HuH-7.5 (cell line): Measurements from ENCODE around the gene MACROD2.
"Not testable (repeated sequence)": the region's sequence is repeated elsewhere in the genome, so short reads cannot be mapped to it uniquely, and the experiment has no call there.

Experiments
- DNase-seq: peaks from one replicate; pipeline ENCODE4 v3.0.0; 2011; ENCODE audit warnings: low spot score

MACROD2 gene

GRCh38 chr20:14270751-14271150 lies 275.4 kb downstream of the MACROD2 start:
- not testable (repeated sequence) for DNase-seq

DNA sequence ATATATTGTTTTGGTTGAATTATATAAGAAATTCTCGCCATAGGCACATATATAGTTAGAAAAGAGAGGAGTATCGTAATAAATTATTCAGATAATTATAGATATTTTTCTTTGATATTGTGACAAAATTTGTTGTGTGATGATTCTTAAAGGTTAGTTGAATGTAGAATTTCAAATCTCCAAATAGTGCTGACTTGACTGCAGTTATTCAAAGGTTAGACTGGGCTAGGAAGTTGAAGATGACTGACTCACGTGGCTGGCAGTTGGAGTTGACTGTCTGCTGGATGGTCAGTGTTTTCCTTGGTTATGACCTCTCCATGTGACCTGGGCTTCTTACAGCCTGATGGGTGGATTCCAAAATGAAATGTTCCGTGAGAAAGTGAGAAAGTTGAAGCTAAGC lies 286.8 kb downstream of the MACROD2 start:
- DNase-seq = no peak

DNA sequence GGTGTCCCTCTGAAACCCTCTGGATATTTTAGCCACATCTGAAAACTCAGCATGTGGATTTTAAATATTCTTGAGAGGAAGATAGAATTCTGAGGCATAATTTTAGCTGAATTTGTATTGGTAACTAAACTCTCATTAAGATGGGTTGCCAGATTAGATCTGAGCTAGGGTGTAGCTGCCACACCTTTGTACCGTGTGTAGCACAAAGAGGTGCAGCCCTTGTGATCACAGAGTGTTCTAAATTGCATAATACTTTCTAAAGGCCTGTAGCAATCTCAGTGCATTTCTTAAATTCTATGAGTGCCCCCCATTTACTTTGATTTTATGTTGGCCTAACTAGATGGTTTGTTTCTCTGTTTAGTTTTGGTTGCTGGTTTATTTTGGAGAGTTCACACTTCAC lies 289.1 kb downstream of the MACROD2 start:
- no peak for DNase-seq

DNA sequence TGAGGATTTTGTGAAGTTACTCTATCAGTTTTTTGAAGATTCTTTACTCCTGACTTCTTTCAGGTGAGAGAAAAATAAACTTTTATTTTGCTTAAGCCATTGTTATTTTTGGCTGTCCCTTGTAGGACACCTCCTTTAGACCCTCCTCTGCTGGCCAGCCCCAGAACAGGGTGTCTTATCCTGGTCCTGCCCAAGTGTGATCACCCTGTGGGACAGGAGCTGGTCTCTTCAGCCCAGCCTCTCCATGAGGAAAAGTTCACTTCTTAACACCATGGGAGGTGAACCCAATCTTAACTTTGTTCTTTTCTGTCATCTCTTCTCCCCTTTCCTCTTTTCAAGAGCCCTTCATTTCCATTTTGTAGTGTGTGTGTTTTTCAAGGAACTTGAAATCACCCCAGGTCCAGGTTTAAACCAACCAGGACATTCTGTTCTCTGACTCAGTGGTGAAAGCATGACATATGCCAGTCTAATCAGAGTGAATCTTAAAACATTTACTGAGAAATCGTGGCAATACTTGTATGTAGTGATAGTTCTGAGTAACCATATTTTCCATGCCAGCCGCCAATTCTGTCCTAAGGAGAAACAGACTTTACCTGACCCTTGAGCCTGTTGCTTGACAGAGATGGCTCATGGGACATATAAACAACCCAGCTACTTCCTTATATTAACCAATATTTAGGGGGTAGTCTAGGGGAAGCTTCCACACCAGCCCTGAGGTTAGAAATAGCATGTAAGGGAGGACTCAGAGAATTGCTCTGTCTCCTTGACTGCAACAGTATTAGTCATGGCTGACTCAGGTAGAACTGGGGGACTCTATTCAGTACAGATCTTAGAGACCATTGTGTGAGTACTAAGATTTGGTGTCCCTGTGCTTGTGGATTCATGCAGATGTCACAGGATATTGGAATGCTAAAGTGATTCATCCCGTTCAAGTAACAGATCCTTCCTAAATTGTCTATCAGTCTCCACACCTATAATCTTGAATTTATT lies 293.3 kb downstream of the MACROD2 start:
- DNase-seq = no peak

- DNase-seq = no peak
Measured at GRCh38 chr20:14291502-14291901, 296.2 kb downstream of the MACROD2 start.

DNA sequence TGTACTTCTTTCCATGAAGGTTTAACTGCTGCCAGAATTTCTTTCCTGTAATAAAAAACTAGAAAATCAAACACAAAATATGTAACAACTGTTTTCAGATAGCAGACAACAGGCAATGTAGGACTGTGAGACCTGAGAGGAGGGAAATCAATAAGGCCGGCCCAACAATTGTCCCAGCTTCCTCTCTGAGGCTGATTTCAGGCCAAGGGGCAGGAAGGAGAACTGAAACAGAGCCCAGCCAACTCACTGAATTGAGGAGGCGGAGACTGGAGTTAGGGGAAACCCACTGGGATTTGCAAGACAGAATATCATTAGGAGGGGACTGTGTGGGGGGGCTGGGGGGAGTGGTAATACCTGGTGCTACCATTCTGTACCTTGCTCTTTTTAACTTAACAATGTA lies 299.9 kb downstream of the MACROD2 start:
- DNase-seq = peak; percentile 20

DNA sequence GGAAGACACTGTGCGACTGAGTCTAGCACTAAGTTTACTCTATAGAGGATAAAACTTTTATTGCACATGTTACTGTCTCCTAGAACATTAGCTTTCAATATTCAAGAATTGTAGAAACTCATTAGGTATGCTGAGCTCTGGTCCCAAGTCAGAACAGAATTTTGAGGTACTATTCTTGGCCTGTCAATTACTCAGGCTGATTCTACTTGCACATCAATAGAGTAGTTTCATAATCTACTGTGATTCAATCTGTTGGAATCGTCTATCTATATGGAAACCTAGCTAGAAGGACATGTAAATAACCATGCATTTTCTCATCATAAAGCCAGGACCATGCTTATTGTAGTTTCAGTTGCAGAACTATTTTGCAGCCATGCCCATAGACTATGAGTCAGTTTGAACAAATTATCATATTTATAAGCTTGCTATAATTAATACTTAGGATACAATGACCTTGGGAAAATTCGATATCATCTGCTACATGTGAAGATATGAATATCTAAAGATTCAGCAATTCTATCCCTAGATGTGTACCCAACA lies 300.5 kb downstream of the MACROD2 start:
- no peak for DNase-seq

GRCh38 chr20:14299831-14300230 lies 304.5 kb downstream of the MACROD2 start:
- no peak for DNase-seq

GRCh38 chr20:14303106-14303505 lies 307.8 kb downstream of the MACROD2 start:
- DNase-seq = no peak

DNA sequence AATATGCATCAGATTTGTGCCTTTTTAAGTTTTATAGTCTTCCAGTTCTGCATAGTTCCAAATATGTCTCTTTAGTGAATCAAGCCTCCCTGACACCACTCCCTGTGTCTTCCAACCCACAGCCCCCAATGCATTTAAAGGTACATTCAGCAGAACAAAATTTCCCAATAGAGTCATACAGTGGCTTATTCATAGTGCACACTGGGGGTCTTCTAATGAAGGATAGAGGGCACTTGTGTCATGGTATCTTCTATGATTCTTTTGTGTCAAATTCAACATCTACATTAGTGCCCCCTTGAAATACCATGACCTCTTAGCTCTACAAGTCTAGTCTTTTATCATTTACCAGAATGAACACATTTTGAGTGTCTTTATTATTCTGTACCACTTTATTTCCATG lies 308.3 kb downstream of the MACROD2 start:
- no peak for DNase-seq

GRCh38 chr20:14304472-14304871 lies 309.2 kb downstream of the MACROD2 start:
- no peak for DNase-seq

- DNase-seq = no peak
Measured at GRCh38 chr20:14307956-14308355, 312.6 kb downstream of the MACROD2 start.

DNA sequence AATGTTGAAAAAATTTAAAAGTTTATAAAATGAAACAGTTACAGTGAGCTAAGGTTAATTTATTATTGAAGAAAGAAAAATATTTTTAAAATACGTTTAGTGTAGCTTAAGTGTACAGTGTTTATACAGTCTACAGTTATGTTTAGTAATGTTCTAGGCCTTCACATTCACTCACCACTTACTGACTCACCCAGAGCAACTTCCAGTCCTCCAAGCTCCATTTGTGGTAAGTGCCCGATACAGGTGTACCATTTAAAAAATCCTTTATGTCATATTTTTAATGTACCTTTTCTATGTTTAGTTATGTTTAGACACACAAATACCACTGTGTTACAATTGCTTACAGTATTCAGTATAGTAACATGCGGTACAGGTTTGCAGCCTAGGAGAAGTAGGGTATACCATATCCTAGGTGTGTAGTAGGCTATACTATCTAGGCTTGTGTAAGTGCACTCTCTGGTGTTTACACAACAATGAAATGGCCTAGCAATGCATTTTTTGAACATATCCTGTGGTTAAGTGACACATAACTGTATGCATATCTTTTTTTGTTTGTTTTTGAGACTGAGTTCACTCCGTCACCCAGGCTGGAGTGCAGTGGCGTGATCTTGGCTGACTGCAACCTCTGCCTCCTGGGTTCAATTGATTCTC lies 315.8 kb downstream of the MACROD2 start:
- DNase-seq = no peak

GRCh38 chr20:14312001-14312400 lies 316.7 kb downstream of the MACROD2 start:
- DNase-seq = no peak

DNA sequence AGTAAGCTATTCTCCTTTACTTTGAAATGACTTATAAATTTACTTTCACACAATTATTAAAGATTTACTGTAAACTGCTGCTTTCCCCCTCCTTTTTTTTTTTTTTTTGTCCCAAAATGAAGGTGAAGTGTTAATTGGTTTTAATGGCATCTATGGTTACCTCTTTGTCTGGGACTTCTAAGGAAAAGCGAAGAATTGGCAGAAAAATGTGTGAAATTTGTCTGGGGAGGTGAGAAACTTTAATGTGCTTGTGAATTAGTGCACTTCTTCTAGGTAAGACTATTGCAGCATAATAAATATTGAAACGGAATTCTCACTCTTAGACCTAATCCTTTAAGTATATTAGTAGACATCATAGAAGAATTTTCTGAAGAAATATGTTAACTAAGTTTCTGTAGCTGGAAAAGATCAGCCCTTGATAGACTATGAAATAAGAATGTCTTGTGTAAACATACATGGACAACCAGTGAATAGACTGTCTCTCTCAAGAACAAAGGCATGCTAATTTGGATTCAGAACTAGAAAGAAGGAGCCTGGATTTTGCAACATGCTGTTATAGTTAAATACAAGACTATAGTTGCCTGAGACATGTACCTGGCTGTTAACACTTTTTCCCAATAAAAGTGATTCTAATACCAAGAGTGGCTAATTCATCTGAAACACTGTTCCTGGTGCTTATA lies 318.2 kb downstream of the MACROD2 start:
- DNase-seq = no peak

- DNase-seq = no peak
Measured at GRCh38 chr20:14319704-14320103, 324.4 kb downstream of the MACROD2 start.

DNA sequence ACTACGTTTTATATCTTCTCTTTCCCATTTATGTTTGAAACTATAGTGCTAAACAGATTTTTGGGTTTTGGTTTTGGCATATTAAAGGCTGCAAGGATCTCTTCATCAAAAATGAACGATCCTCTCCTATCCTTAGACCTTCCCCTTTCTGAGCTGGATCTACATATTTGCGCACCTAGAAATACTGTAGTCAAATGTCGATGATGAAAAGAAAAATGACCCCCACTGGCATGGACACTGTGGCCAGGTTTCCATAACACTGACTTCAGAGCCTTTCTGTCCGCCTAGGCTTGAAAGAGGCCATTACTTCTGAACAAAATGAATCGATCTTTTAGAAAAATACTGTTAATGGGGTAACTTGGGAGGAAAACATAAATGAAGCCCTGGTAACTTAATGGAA lies 336.3 kb downstream of the MACROD2 start:
- no peak for DNase-seq

GRCh38 chr20:14332866-14333265 lies 337.6 kb downstream of the MACROD2 start:
- DNase-seq = no peak

DNA sequence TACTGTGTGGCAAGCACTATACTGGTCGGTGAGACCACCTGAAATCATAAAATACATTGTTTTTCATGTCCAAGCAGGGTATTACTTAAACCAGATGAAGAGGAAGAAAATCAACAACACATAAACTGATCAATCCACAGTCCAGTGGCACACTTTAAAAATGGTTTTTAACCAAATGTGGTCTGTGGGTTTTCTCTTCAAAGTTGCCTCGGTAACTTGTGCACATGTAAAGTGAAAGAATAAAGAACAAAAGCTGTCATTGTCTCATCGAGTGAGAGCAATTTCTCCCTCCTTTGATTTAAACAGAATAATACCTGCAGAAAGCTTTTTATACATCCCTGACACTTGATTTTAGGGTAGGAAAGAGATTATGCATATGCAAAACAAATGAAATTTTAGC lies 338.4 kb downstream of the MACROD2 start:
- DNase-seq = no peak

DNA sequence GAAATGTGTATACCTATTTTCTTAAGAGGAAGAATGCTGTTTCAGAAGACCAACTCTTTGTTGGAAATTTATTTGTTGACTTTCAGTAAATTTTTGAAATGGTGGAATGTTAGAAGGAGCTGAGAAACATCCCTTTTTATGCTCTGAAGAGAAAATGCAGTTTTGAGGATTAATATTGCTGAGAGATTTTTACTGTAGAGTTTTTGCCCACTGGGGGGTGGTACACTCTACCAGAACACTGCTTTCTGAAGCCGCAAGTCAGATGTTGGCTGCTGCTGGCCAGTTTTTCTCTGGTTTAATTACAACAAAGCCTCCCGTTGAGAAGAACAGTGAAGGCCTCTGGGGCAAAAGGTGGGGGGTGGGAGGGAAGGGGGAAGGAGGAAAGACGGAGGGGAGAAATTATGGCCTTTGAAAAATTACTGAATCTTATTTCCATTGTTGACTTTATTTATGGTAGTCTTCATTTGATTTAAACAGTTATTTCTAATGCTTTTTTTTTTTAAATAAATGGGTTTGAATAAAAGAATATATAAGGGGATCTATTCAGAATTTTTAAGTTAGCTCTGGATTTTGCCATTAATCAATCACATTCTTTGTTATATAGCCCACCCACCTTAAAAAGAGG lies 339.1 kb downstream of the MACROD2 start:
- DNase-seq = no peak

GRCh38 chr20:14335052-14335451 lies 339.7 kb downstream of the MACROD2 start:
- no peak for DNase-seq

DNA sequence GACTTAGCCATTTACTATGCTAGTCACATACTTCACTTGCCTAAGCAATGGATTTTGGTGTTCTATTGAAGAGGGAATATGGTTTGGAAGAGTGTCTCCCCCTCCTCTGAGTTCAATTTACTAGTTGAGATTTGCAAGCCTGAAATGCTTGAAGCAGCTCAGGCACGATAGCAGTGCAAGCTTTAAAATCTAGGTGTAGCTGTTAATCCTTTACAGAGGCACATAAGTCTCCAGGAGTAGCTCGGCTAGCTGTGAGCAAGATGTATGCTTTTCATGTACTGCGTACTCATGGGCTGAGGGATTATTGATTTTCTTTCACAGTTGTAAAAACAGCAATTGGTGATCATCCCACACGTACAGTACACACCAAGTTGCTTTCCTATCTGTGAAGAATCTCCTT lies 341.4 kb downstream of the MACROD2 start:
- DNase-seq = no peak
